ENCODE measurements around the gene ZNF329. TPM values are rescaled to one million over a fixed set of nuclear protein-coding genes. Genes with fewer than 3 reads are reported as not detected.
A peak's percentile ranks its signal among the peaks of the same experiment; 100 is the strongest.

Gene ZNF329
- total RNA-seq, 1 experiment from 2014 or later, result 1.7 TPM

- CTCF ChIA-PET, result interaction anchor here (1.0 kb wide), 1 partner anchor 35 kb away, joined by 3 read pairs; no protein-coding TSS in a partner anchor
- Histone ChIP-seq H3K4me1 (ENCODE audit: control insufficient read depth in 1 of 2, insufficient read depth in 2 of 2, low read length in 2 of 2) (peaks cover 0 to 8% of the 10 kb centered on the region in 2 experiments; a peak in 1 of 4 replicates), H3K79me2 (ENCODE audit: insufficient read depth, low read length) (peaks cover 5% of the 10 kb centered on the region), H3K27me3 (ENCODE audit: insufficient read depth, low read length) (no peaks in the 10 kb centered on the region), H3K36me3 (ENCODE audit: control insufficient read depth in 1 of 2, insufficient read depth in 2 of 2, low read length in 2 of 2) (no peaks in the 10 kb centered on the region), H3K27ac (ENCODE audit: low read depth, low read length) (peak overlapping the region; percentile 94), H3K4me2 (ENCODE audit: low read length) (peak overlapping the region; percentile 77), H4K20me1 (ENCODE audit: insufficient read depth) (no peaks in the 10 kb centered on the region), H3K9me2 (ENCODE audit: insufficient read depth) (no peaks in the 10 kb centered on the region), H3K4me3 (replicated peaks in 1 of 2; ENCODE audit: low read depth in 1 of 2, low read length in 2 of 2) (peak overlapping the region; percentile 64 to 67), H2AFZ (ENCODE audit: low read depth, low read length, poor library complexity, severe bottlenecking) (no peak overlapping the region), H3K9ac (ENCODE audit: low read length) (peak overlapping the region; percentile 70), H3K9me3 (ENCODE audit: control insufficient read depth in 1 of 2, insufficient read depth in 1 of 2, low read depth in 1 of 2, low read length in 2 of 2) (peaks cover 19 to 24% of the 10 kb centered on the region in 2 experiments; a peak in 2 of 4 replicates)
- BruUV-seq (replicated peaks), result TSS peak; percentile 75
- RAD21 ChIA-PET (ENCODE audit: low non-redundant PET in 1 of 2, low total read pairs in 2 of 2, uncharacterized antibody in 2 of 2, unreplicated experiment in 2 of 2), result interaction anchor here in 1 of 2 experiments (1.0 kb wide), 1 partner anchor 179 kb away, joined by 5 read pairs; the partner anchor contains the start of gene ZNF497
- no peak for DNase-seq (ENCODE audit: low read depth, low spot score)
- ATAC-seq, result no peak
- POLR2A ChIA-PET, result interaction anchor here (1.3 to 1.5 kb wide), 3 partner anchors 10 to 179 kb away, joined by 3 to 4 read pairs (median 4); partner anchors contain the start of genes ZNF497 and ZNF8
- intact Hi-C loops (cut with micrococcal nuclease), result no loop called here
- TF ChIP-seq FOSL1 (IDR thresholded peaks at IDR 0.05; ENCODE audit: low read depth) (no peak), JUND (IDR thresholded peaks at IDR 0.05) (no peak), SP1 (IDR thresholded peaks at IDR 0.05; ENCODE audit: low read depth) (no peak), TCF7L2 (IDR thresholded peaks at IDR 0.05; ENCODE audit: borderline replicate concordance, extremely low read depth, insufficient read depth, insufficient read length) (no peak), CBX3 (IDR thresholded peaks at IDR 0.05; ENCODE audit: low read depth) (no peak), ZNF274 (IDR thresholded peaks at IDR 0.05; ENCODE audit: low read depth, low read length) (no peak), POLR2A (IDR thresholded peaks at IDR 0.05; ENCODE audit: borderline replicate concordance, extremely low read depth, insufficient read depth, insufficient read length) (no peak), CEBPB (IDR thresholded peaks at IDR 0.05; ENCODE audit: low read depth) (no peak), EGR1 (IDR thresholded peaks at IDR 0.05; ENCODE audit: low read depth) (no peak), POLR2AphosphoS5 (IDR thresholded peaks at IDR 0.05; ENCODE audit: low read depth, low read length) (no peak), ZBTB33 (IDR thresholded peaks at IDR 0.05; ENCODE audit: extremely low read depth, insufficient replicate concordance, low read length) (no peak), RAD21 (IDR thresholded peaks at IDR 0.05; ENCODE audit: low read depth) (no peak), ATF3 (IDR thresholded peaks at IDR 0.05) (no peak)
- TF ChIP-seq, protein P1, sequence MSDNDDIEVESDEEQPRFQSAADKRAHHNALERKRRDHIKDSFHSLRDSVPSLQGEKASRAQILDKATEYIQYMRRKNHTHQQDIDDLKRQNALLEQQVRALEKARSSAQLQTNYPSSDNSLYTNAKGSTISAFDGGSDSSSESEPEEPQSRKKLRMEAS (IDR thresholded peaks at IDR 0.05), result no peak
Measured at GRCh38 chr19:58183817-58184215, 33.2 kb upstream of the ZNF329 start.
